HG02973 (cell line): ENCODE measurements around the gene MARCHF10.
"Not testable (repeated sequence)": the region's sequence is repeated elsewhere in the genome, so short reads cannot be mapped to it uniquely, and the experiment has no call there.

ENCODE experiments used
- ATAC-seq: cut with Tn5 transposase; IDR thresholded peaks from one replicate; pipeline ENCODE4 v1.9.1; 2021; ENCODE audit warnings: moderate library complexity; ENCODE audit not compliant: unreplicated experiment

The MARCHF10 gene

DNA sequence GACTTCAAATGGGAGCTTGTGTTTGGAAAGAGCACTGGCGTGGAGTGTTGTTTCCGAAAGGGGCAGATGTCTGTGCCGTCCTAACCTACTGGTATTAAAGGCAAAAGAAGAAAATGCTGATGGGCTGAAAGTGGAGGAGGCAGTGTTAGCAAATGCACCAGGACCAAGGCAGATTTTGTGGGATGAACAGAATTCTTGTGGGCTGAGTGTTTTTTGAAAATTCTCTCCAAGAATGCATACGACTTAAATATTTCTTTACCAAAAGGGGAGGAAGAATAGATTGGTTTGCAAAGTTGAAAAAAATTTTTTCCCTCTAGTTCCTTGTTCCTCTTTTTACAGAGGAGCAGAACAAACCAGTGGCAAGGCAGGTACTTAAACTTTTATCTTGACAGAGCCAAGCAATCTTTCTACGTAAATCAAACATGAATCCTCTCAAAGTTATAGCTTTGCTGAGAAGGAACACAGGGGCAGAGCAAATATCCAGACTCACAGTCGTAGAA lies 16.8 kb downstream of the MARCHF10 start:
- no peak for ATAC-seq

DNA sequence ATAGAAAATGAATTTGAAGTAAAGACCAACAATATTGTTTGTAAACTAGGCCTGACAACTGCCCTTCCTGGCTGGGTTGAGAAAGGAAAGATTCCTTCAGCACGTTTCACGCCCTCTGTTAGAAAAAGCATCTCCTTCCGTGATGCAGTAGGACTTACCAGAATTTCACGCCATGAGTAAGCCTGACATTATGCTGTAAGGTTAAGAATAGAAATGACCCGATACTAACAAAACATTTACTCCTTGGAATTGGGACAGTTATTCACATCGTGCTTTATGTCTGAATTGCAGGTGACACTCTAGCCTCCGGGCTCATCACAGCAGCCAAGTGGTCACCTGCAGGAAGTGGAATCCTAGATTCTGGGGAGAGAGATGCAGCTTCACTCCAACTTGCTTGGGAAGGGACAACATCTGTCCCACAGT lies 17.5 kb downstream of the MARCHF10 start:
- ATAC-seq = no peak

- no peak for ATAC-seq
Measured at GRCh38 chr17:62787366-62787765, 20.7 kb downstream of the MARCHF10 start.

- no peak for ATAC-seq
Measured at GRCh38 chr17:62786646-62787045, 21.5 kb downstream of the MARCHF10 start.

- not testable (repeated sequence) for ATAC-seq
Measured at GRCh38 chr17:62785983-62786382, 22.1 kb downstream of the MARCHF10 start.

DNA sequence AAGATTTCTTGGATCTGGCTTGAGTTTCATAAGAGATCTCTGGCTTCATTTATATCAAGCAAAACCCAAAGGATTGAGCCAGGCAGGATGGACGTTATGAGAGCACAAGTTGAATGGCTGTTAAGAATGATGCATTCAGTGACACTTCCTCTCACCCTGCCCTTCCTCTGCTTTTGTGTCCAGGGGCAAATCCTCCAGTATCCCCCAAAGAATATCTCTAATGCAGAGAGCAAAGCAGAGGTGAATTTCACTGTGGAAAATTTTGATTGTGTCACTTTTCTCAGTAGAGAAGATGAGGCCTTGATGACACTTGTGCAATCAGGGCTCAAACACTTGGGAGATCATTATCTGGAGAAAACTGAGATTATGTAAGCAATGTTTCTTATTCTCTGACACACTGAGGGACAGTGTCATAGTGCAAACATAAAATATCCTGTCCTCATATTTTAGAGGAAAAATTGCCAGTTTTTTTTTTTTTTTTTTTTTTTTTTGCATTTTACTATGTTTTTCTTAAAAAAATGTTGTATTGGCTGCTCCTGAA lies 25.3 kb downstream of the MARCHF10 start:
- ATAC-seq = no peak

DNA sequence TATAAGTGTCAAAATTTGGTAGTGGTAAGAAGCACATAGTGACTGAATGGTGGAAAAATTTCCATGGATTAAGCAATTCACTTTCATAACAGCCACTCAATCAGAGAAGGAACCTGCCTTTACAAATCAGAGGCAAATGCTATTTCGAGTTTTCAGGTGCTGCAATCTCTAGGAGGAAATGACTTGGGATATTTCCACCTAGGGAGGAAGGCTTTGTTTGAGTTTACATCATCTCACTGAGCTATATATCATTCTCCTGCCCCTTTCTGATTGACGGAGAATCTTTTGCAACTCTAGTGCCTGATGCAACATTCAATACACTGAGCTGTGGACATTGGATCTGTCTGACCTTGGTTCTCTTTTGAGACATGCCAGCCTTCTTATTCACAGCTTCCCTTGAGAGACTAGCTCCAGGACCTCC lies 26.3 kb downstream of the MARCHF10 start:
- ATAC-seq = no peak

GRCh38 chr17:62781356-62781755 lies 26.8 kb downstream of the MARCHF10 start:
- ATAC-seq = no peak

- ATAC-seq = no peak
Measured at GRCh38 chr17:62780951-62781350, 27.2 kb downstream of the MARCHF10 start.

GRCh38 chr17:62780269-62780668 lies 27.8 kb downstream of the MARCHF10 start:
- no peak for ATAC-seq

GRCh38 chr17:62778990-62779681 lies 29.0 kb downstream of the MARCHF10 start:
- no peak for ATAC-seq

- no peak for ATAC-seq
Measured at GRCh38 chr17:62775876-62776275, 32.2 kb downstream of the MARCHF10 start.

DNA sequence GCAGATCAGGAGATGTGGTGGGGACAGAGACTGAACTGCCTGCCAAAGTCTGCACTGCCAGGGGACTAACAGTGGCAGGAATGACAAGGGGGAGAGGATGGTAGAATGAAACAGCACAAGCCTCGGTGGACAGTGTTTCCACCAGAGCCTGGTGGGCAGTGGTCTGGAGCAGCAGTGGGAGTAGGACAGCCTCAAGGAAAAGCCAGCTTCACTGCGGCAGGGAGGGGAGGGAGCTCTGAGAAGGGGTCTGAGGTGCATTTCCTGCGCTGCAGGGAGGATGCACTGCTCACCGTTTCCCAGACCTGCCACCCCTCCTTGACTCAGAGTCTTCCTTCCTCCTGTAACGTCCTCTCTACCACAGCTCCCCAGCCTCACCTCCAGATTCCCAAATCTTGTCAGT lies 33.8 kb downstream of the MARCHF10 start:
- ATAC-seq = no peak

DNA sequence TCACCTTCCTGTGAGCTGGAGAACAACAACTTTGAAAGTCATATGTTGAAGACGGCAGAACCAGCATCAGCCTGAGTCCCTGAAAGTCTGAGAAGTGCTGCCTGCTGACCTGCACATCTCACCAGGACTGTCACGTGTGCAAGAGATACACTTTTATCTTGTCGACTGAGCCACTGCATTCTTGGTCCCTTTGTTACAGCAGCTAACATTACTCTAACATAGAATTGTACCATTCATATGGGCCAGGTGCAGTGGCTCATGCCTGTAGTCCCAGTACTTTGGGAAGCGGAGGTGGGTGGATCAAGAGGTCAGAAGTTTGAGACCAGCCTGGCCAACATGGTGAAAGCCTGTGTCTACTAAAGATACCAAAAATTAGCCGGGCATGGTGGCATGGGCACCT lies 40.1 kb downstream of the MARCHF10 start:
- no peak for ATAC-seq

- ATAC-seq = no peak
Measured at GRCh38 chr17:62765351-62765750, 42.8 kb downstream of the MARCHF10 start.

- no peak for ATAC-seq
Measured at GRCh38 chr17:62763891-62764600, 44.1 kb downstream of the MARCHF10 start.

DNA sequence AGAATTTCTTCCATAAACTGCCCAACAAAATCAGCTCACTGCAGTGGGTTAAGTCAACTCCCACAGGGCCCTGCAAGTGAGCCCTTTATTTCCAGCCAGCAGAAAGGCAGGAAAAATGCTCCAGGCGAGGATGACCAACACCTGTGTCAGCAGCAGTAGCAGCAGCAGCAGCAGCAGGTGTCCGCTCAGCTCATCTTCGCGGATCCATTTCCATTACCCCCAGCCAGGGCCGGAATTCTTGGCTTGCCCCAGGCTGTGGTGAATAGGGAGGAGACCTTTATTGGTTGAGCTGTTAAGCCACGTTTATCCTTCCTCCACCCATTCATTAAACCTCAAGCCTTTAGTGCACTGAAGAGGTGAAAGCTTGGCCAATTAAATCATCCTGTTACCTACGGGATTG lies 46.2 kb downstream of the MARCHF10 start:
- ATAC-seq = no peak

- no peak for ATAC-seq
Measured at GRCh38 chr17:62760945-62761267, 47.2 kb downstream of the MARCHF10 start.

GRCh38 chr17:62760059-62760944 lies 47.8 kb downstream of the MARCHF10 start:
- no peak for ATAC-seq

DNA sequence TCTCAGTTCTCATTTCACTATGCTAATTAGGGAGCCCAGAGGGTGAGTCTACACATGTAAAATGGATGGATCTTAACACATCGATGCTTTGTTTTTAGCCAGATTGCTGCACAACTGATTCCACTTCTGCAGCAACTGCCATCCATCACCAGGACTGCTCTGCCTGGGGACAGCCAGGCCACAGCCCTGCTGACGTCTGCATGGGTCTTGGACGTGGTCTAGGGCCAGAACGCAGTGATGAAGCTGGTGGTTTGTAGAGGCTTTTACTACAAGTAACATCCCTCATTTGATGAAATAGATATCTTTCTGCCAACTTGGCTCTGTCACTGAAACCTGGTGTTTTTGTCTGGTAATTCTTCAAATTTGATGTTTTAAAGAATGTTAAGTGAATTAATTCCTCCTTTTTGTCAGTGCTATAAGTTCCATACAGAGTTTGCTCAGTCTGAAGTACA lies 50.6 kb downstream of the MARCHF10 start:
- no peak for ATAC-seq

DNA sequence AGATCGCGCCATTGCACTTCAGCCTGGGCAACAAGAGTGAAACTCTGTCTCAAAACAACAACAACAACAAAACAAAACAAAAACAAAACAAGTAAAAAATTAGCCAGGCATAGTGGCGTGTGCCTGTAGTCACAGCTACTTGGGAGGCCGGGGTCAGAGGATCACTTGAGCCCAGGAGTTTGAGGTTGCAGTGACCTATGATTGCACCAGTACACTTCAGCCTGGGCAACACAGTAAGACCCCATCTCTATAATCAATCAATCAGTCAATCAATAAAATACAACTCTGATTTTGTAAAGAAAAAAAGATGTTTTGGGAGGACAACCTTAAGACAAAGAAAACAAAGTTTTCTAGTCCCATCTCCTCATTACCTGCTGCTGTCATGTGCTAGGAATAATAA lies 51.9 kb downstream of the MARCHF10 start:
- no peak for ATAC-seq
